ENCODE data around the gene NPS.

NPS gene, protein sequence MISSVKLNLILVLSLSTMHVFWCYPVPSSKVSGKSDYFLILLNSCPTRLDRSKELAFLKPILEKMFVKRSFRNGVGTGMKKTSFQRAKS

DNA sequence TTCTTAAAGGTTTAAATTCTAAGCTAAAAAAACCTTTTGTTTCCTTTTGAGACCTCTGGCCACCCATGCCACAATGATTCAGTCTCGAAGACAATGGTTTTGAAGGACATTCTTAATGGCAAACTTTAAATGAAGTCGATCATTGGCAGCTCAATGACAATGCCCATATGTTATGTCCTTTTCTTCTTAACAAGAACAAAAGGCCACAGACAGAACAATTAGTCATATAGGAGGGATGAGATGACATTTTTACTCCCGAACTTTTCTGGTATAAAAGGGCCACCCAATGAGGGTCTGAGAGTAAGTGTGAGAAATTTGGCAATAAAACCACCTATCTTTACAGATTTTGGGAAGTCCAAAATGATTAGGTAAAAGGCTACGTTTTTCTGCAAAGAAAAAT, at the start of gene NPS:
Gene NPS, plus strand, starts transcription at position 301 of the 400 bp plus-strand sequence. Its CDS starts 60 bp downstream, at position 361.
- DNase-seq (ENCODE audit: low spot score), result no peak

GRCh38 chr10:127500127-127500526, 49.0 kb upstream of the NPS start:
- DNase-seq (ENCODE audit: low spot score), result no peak

GRCh38 chr10:127506094-127506493, 43.0 kb upstream of the NPS start:
- no peak for DNase-seq (ENCODE audit: low spot score)

- DNase-seq (ENCODE audit: low spot score), result no peak
Observed at GRCh38 chr10:127522298-127522697, 26.8 kb upstream of the NPS start.

DNA sequence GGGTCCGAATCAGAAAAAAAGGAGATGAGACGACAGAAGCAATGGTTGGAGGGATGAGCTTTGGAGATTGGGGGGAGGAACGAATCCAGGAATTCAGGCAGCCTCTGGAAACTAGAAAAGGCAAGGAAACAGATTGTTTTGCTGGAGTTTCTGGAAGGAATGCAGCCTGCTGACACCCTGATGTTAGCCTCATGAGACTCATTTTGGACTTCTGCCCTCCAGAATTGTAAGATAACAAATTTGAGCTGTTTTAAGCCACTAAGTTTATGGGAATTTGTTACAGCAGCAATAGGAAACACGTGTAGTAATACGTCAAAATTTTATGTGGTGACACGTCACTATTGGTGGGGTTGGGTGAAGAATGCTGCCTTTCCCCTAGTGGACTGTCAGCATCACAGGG, 25.6 kb upstream of the NPS start:
- DNase-seq (ENCODE audit: low spot score), result no peak

DNA sequence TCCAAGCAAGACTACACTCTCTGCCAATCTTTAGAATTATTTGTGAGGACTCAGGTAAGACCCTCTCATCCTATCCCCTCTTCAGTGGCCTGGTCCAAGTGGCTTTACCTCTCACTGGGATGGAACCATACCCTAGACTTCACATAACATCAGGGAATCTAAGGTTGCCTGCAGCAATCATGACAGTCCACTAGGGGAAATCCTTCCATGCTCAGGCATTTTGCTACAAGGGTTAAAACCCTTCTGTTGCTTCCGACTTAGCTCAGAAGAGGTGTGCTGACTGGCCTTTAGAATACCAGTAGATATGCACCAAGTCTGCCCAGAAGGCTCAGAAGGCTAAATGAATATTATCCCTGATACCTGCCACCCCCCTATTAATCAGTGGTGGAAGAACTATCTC, 24.9 kb upstream of the NPS start:
- DNase-seq (ENCODE audit: low spot score), result no peak

DNA sequence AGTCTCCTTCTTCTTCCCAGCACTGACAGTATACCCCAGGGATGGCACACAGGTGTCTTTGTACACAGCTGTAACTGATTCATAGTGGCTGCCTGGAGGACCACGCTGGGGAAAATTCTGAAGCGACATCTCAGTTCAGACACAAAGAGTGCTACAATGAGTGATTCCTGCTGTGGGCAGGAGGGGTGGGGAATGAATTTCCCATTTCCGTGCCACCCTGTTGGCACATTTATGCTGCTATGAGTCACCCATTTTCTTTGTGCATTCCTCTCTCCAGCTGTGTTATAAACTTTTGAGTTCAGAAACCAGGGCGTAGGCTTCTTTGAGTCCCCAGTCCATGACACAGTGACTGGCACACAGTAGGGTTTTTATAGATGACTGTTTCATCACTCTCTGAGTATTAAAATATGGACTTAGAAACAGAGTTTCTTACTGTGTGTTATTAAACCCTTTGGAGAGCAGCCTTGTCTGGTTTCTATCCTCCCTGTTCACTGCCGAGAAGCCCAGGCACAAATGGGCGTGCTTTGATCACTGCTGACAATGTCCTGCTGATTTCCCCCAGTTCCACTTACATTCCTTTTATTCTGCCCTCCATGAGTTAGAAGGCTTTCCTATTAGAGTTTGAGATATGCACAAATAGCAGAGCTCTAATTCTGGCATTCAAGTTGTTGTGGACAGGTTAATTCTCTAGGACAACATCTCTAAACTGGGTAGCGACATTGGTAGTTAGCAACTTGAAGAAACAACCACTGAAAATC, 24.0 kb upstream of the NPS start:
- no peak for DNase-seq (ENCODE audit: low spot score)

DNA sequence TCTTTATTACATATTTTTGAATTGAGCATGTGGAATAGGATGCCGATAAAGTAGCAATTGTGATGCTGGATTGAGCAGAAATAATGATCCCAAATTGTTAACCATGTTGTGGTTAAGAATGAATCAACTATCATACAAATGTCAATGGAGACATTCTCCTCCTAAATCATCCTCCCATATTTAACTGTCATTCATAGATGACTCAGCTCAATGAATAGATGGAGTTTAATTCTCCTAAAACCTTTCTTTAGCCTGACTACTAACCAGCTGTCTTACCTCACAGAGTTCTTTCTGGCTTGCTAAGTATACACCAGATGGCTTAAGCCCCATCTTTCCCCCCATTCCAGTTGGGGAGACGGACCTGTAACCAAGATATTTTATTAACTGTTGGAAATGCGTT, 23.4 kb upstream of the NPS start:
- DNase-seq (ENCODE audit: low spot score), result no peak

DNA sequence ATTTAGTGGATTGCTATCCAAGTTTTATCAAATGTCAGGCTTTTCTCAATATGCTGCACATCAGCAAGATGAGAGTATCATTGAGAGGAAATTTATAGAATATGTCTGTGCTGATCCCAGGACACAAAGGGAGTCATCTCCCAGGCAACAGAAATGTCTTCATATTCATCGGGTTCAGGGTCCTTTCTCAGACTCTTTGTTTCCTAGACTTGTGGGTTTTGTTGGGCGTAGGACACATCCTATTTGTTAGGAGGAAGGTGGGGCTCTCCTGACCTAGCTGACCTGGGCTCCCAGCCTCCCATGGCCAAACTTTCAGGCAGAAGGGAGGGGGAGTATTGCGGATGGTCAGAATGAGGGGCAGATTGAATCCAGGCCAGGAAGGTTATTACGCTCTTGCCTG, 22.9 kb upstream of the NPS start:
- DNase-seq (ENCODE audit: low spot score), result no peak

GRCh38 chr10:127527320-127527719, 21.8 kb upstream of the NPS start:
- DNase-seq (ENCODE audit: low spot score), result no peak

GRCh38 chr10:127527891-127528290, 21.2 kb upstream of the NPS start:
- DNase-seq (ENCODE audit: low spot score), result no peak

GRCh38 chr10:127532193-127532592, 16.9 kb upstream of the NPS start:
- DNase-seq (ENCODE audit: low spot score), result no peak

DNA sequence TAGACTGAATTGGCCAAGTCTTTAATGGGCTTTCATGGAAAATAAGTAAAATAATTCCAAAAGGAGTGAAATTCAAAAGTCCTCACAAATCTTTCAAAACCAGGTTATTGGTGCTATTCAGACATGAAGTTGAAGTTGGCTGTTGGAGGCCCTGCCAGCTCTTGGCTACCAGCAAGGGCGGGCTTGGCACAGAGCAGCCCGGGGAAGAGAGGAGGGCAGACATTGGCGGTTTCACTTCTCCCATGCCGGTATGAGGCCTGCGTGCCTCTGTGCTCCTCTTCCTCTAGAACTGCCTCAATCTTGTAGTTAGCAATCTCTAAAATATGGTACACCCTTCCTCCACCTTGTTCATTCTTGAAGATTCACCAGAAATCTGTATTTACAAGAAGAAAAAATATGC, 16.4 kb upstream of the NPS start:
- no peak for DNase-seq (ENCODE audit: low spot score)

DNA sequence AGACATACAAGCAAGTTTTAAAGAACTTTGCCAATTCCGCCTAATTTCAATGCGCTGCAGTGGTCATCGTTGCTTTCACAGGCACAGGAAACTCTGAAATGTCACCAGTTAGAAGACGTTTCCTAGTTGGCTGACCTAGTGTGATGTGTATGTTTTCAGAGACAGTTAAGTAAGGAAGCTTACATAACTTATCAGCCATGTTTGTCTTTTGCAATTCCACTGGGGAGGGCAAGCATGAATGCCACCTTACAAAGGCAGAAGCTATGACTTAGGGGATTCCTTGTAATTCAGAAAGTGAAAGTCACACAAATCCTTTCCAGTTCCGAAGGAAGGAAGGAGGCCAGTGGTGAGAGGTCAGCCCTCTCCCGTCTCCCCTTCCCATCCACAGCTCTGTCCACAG, 15.0 kb upstream of the NPS start:
- no peak for DNase-seq (ENCODE audit: low spot score)

- no peak for DNase-seq (ENCODE audit: low spot score)
Observed at GRCh38 chr10:127534496-127534895, 14.6 kb upstream of the NPS start.

DNA sequence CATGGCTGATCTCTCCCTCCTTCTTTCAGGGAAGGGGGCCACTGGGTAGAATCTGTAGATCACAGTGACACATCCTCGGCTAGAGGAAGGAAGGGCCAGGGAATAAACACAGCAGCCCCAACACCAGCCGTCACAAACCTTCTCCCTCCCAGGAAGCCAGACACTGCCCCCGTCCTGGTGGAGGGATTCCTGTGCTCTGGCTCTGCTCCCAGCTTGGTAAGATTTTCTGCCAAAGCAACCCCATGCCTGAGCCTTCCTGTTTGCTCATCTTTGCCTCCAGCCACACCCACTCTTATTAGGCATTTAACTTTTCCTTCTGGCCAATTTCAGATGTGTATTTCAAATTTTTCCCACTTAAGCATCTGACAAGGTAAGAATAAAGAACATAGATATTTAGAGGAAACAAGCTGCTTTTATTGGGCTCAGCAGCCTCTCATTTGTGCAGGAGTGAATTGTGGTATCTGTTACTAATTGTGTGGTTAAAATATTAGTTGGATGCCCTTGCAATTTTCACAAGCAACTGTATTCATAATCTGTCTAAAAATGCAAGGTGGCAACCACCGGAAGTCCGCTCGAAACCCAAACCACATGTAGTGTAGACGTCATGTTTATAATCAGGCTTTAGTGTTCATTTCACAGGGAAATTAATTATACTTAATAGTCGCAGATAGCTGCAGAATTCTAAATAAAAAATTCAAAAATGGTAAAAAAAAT, 13.2 kb upstream of the NPS start:
- no peak for DNase-seq (ENCODE audit: low spot score)

- DNase-seq (ENCODE audit: low spot score), result no peak
Observed at GRCh38 chr10:127536972-127537760, 11.9 kb upstream of the NPS start.

- DNase-seq (ENCODE audit: low spot score), result no peak
Observed at GRCh38 chr10:127537924-127538323, 11.2 kb upstream of the NPS start.

- no peak for DNase-seq (ENCODE audit: low spot score)
Observed at GRCh38 chr10:127548022-127548421, 1.1 kb upstream of the NPS start.

- DNase-seq (ENCODE audit: low spot score), result no peak
Observed at GRCh38 chr10:127550861-127551260, 1.8 kb downstream of the NPS start.

GRCh38 chr10:127552446-127552845, 3.3 kb downstream of the NPS start:
- DNase-seq (ENCODE audit: low spot score), result no peak

- DNase-seq (ENCODE audit: low spot score), result no peak
Observed at GRCh38 chr10:127553417-127553816, 4.3 kb downstream of the NPS start.

- no peak for DNase-seq (ENCODE audit: low spot score)
Observed at GRCh38 chr10:127556916-127557315, 7.8 kb downstream of the NPS start.
